ENCODE data around the gene NOMO2.
"Not testable (repeated sequence)": the region's sequence is repeated elsewhere in the genome, so short reads cannot be mapped to it uniquely, and the experiment has no call there.

DNA sequence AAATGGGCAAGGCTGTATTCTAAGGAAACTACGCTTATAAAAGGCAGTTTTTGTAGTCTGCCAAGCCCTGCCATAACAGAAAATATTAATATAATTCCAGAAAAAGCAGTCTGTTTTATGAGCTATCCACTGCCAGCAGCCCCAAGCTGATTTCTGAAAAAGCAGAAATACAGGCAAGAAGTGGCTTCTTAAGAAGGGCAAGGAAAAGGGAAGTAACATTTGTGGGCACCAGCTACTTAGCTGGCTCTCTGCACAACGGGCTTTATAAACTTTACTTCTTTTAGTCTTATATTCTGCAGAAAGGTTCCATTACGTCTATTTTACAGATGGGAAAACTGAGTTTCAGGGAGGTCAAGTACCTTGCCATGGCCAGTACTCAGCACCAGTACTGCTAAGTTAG, 31.6 kb downstream of the NOMO2 start:
- not testable (repeated sequence) for TF ChIP-seq POLR2A, CTCF (IDR thresholded peaks at IDR 0.05)
